GM12865 (cell line): Measurements from ENCODE around the gene GANAB.

ENCODE experiments used
- DNase-seq: peaks from one replicate; pipeline ENCODE4 v3.0.0; 2010; ENCODE audit warnings: low read depth
- H3K4me3 ChIP-seq: 2 replicates; pipeline ENCODE4 v1.5.1; 2011; ENCODE audit warnings: mild to moderate bottlenecking, low read depth, low read length, control low read depth
- CTCF ChIP-seq: IDR thresholded peaks from 2 replicates; pipeline ENCODE4 v1.5.1; 2011; ENCODE audit warnings: low read length, control low read depth, low read depth, inconsistent platforms; ENCODE audit not compliant: insufficient read depth; ENCODE audit errors: missing control alignments

The GANAB gene

DNA sequence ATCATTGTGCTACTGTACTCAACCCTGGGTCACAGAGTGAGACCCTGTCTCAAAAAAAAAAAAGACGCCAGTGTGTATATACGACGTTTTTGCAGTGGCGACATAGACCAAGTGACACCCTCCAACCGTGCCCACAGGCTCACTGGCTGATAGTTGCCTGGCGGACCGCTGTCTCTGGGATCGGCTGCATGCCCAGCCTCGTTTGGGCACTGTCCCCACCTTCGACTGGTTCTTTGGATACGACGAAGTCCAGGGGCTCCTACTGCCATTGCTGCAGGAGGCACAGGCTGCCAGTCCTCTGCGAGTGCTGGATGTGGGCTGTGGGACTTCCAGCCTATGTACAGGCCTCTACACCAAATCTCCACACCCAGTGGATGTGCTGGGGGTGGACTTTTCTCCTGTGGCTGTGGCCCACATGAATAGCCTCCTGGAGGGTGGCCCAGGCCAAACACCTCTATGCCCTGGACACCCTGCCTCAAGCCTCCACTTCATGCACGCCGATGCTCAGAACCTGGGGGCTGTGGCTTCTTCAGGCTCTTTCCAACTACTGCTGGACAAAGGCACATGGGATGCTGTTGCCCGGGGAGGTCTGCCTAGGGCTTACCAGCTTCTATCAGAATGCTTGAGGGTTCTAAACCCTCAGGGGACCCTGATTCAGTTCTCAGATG is 20.0 kb upstream of the GANAB start:
- DNase-seq = peak; percentile 43
- H3K4me3 ChIP-seq = peak overlapping the region; percentile 94
- no peak for TF ChIP-seq CTCF

DNA sequence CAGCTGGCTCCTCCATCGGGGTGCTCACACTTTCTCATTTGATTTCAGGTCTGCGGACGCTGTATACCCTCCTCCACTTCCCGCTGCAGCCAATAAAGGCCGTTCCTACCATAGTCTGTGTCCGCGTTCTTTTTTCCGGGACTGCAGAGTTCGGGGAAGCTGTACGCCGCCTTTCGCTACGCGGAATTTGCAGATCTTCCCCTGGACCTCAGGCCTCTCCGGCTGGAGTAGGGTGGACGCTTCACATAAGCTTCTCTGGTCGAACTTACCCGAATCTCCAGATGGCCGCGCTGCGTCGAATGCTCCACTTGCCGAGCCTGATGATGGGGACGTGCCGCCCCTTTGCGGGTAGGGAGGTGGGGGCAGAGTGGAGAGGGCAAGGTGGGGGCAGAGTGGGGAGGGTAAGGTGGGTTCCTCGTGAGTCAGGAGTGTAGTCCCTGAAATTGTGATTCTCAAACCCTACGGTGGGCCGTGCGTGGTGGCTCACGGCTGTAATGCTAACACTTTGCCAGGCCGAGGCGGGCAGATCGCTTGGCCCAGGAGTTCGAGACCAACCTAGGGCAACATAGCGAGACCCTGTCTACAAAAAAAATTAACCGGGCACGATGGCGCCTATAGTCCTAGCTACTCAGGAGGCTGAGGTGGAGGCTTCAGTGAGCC is 19.3 kb upstream of the GANAB start:
- peak; percentile 74 for DNase-seq
- no peak for TF ChIP-seq CTCF
- H3K4me3 ChIP-seq = peak overlapping the region; percentile 94

GRCh38 chr11:62665075-62665598 is 18.7 kb upstream of the GANAB start, which contains the start of the genes C11orf98 and CSKMT:
Gene C11orf98, minus strand, starts transcription at chr11:62665210. Its CDS starts 41 bp downstream, at chr11:62665169.
Gene CSKMT, plus strand, starts transcription at chr11:62665312. Its CDS starts 568 bp downstream, at chr11:62665880.
- peak within 1 kb of the TSS; percentile 94 for H3K4me3 ChIP-seq
- no peak for TF ChIP-seq CTCF
- peak; percentile 97 for DNase-seq

DNA sequence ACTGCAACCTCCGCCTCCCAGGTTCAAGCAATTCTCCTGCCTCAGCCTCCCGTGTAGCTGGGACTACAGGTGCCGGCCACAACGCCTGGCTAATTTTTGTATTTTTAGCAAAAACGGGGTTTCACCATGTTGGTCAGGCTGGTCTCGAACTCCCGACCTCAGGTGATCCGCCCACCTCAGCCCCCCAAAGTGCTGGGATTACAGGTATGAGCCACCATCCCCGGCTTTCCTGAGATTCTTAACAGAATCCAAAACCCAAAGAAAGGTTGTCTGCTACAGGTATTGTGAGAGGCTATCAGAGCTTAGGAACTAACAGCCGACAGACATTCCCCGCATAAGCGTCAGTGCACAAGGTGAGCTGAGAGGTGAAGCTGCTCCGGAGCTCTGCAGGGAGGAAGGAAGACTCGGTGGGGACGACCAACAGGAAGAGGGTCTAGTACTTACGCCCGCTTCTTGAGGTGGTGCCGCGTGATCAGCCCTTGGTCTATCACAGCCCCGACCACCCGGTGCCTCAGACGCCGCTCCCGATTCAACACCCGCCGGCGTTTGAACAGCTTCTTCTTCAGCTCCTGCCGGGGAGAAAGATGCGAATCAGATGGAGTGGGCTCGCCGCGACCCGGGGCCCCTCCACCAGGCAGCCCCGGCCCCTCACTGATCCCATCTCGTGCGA is 18.1 kb upstream of the GANAB start:
- H3K4me3 ChIP-seq = peak overlapping the region; percentile 94
- DNase-seq = peak; percentile 86
- no peak for TF ChIP-seq CTCF

GRCh38 chr11:62656796-62657429 is 10.5 kb upstream of the GANAB start:
- DNase-seq = no peak
- no peak for TF ChIP-seq CTCF
- H3K4me3 ChIP-seq = no peak overlapping the region

DNA sequence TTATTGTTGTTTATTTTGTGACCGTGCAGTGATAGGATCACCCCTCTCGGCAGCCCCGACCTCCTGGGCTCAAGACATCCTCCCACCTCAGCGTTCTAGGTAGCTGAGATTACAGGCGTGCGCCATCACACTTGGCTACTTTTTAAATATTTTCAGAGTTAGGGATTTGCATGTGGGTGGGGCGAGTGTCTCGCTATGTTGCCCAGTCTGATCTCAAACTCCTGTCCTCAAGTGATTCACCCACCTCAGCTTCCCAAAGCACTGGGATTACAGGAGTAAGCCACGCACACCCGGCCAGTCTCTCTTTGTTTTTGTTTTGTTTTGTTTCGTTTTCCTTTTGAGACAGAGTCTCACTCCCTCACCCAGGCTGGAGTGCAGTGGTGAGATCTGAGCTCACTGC is 7.9 kb upstream of the GANAB start:
- no peak overlapping the region for H3K4me3 ChIP-seq
- TF ChIP-seq CTCF = no peak
- DNase-seq = no peak
